ENCODE results near the gene STK4.

The STK4 gene

GRCh38 chr20:45037635-45038034 is 71.3 kb downstream of the STK4 start:
- TF ChIP-seq TAF1 (IDR thresholded peaks at IDR 0.05; ENCODE audit: borderline replicate concordance, insufficient read depth, low read length) = no peak
- TF ChIP-seq FOXP2 (optimal IDR thresholded peaks at IDR 0.05; ENCODE audit: borderline replicate concordance, extremely low read depth, extremely low read length, insufficient read depth) = no peak
- no peak for TF ChIP-seq POLR2AphosphoS5 (IDR thresholded peaks at IDR 0.05; ENCODE audit: low read depth, low read length)

GRCh38 chr20:45038745-45039474 is 72.6 kb downstream of the STK4 start:
- no peak for TF ChIP-seq FOXP2 (optimal IDR thresholded peaks at IDR 0.05; ENCODE audit: borderline replicate concordance, extremely low read depth, extremely low read length, insufficient read depth)
- no peak for TF ChIP-seq TAF1 (IDR thresholded peaks at IDR 0.05; ENCODE audit: borderline replicate concordance, insufficient read depth, low read length)

- TF ChIP-seq FOXP2 (optimal IDR thresholded peaks at IDR 0.05; ENCODE audit: borderline replicate concordance, extremely low read depth, extremely low read length, insufficient read depth) = no peak
- no peak for TF ChIP-seq SIN3A (IDR thresholded peaks at IDR 0.05; ENCODE audit: borderline replicate concordance, insufficient read depth, low read length)
- TF ChIP-seq REST (IDR thresholded peaks at IDR 0.05; ENCODE audit: insufficient read depth in 1 of 2, low read depth in 2 of 2, low read length in 2 of 2) = no peak
- no peak for TF ChIP-seq TAF1 (IDR thresholded peaks at IDR 0.05; ENCODE audit: borderline replicate concordance, insufficient read depth, low read length)
- no peak for TF ChIP-seq POLR2AphosphoS5 (IDR thresholded peaks at IDR 0.05; ENCODE audit: low read depth, low read length)
Observed at GRCh38 chr20:45039475-45039820, 73.1 kb downstream of the STK4 start.

- TF ChIP-seq SIN3A (IDR thresholded peaks at IDR 0.05; ENCODE audit: borderline replicate concordance, insufficient read depth, low read length) (no peak), REST (IDR thresholded peaks at IDR 0.05; ENCODE audit: insufficient read depth in 1 of 2, low read depth in 2 of 2, low read length in 2 of 2) (no peak), POLR2AphosphoS5 (IDR thresholded peaks at IDR 0.05; ENCODE audit: low read depth, low read length) (no peak)
Observed at GRCh38 chr20:45041464-45042337, 75.4 kb downstream of the STK4 start.

GRCh38 chr20:45042978-45043377 is 76.7 kb downstream of the STK4 start:
- no peak for TF ChIP-seq FOXP2 (optimal IDR thresholded peaks at IDR 0.05; ENCODE audit: borderline replicate concordance, extremely low read depth, extremely low read length, insufficient read depth)
- TF ChIP-seq TAF1 (IDR thresholded peaks at IDR 0.05; ENCODE audit: borderline replicate concordance, insufficient read depth, low read length) = no peak
- TF ChIP-seq REST (IDR thresholded peaks at IDR 0.05; ENCODE audit: insufficient read depth in 1 of 2, low read depth in 2 of 2, low read length in 2 of 2) = no peak
- no peak for TF ChIP-seq POLR2AphosphoS5 (IDR thresholded peaks at IDR 0.05; ENCODE audit: low read depth, low read length)

- no peak for TF ChIP-seq SIN3A (IDR thresholded peaks at IDR 0.05; ENCODE audit: borderline replicate concordance, insufficient read depth, low read length)
- no peak for TF ChIP-seq FOXP2 (optimal IDR thresholded peaks at IDR 0.05; ENCODE audit: borderline replicate concordance, extremely low read depth, extremely low read length, insufficient read depth)
- no peak for TF ChIP-seq TAF1 (IDR thresholded peaks at IDR 0.05; ENCODE audit: borderline replicate concordance, insufficient read depth, low read length)
- no peak for TF ChIP-seq REST (IDR thresholded peaks at IDR 0.05; ENCODE audit: insufficient read depth in 1 of 2, low read depth in 2 of 2, low read length in 2 of 2)
- TF ChIP-seq POLR2AphosphoS5 (IDR thresholded peaks at IDR 0.05; ENCODE audit: low read depth, low read length) = no peak
Observed at GRCh38 chr20:45044084-45044573, 77.8 kb downstream of the STK4 start.
